Skeletal muscle satellite cell (primary cell): ENCODE results near the gene ZNF516. TPM values are rescaled to one million over a fixed set of nuclear protein-coding genes. Genes with fewer than 3 reads are reported as not detected.
A peak's percentile ranks its signal among the peaks of the same experiment; 100 is the strongest.
"Not testable (repeated sequence)": the region's sequence is repeated elsewhere in the genome, so short reads cannot be mapped to it uniquely, and the experiment has no call there.

Source experiments
- H3K27me3 ChIP-seq: 2 replicates; pipeline ENCODE4 v1.7.0; 2013; ENCODE audit warnings: low read length; ENCODE audit not compliant: control insufficient read depth, insufficient read depth
- H3K36me3 ChIP-seq: 2 replicates; pipeline ENCODE4 v1.7.0; 2013; ENCODE audit warnings: mild to moderate bottlenecking, control low read depth, low read length; ENCODE audit not compliant: insufficient read depth
- H3K4me1 ChIP-seq: 2 replicates; pipeline ENCODE4 v1.7.0; 2013; ENCODE audit warnings: low read length; ENCODE audit not compliant: control insufficient read depth, insufficient read depth
- H3K4me2 ChIP-seq: 2 replicates; pipeline ENCODE4 v1.7.0; 2013; ENCODE audit warnings: mild to moderate bottlenecking, low read length
- H3K4me3 ChIP-seq: 2 replicates; pipeline ENCODE4 v1.7.0; 2013; ENCODE audit warnings: low read length
- H3K9ac ChIP-seq: 2 replicates; pipeline ENCODE4 v1.7.0; 2013; ENCODE audit warnings: mild to moderate bottlenecking, low read depth, low read length, moderate library complexity
- H3K9me3 ChIP-seq: replicated peaks from 2 replicates; pipeline ENCODE4 v1.7.0; 2013; ENCODE audit warnings: mild to moderate bottlenecking, control low read depth, low read length
- total RNA-seq: library from RNA; depleted of rRNA; stranded (reverse); fragments of >200 nt; gene quantifications from 2 replicates; pipeline ENCODE4 v1.2.3, GENCODE V29; 2012; rRNA removed

Gene ZNF516, protein sequence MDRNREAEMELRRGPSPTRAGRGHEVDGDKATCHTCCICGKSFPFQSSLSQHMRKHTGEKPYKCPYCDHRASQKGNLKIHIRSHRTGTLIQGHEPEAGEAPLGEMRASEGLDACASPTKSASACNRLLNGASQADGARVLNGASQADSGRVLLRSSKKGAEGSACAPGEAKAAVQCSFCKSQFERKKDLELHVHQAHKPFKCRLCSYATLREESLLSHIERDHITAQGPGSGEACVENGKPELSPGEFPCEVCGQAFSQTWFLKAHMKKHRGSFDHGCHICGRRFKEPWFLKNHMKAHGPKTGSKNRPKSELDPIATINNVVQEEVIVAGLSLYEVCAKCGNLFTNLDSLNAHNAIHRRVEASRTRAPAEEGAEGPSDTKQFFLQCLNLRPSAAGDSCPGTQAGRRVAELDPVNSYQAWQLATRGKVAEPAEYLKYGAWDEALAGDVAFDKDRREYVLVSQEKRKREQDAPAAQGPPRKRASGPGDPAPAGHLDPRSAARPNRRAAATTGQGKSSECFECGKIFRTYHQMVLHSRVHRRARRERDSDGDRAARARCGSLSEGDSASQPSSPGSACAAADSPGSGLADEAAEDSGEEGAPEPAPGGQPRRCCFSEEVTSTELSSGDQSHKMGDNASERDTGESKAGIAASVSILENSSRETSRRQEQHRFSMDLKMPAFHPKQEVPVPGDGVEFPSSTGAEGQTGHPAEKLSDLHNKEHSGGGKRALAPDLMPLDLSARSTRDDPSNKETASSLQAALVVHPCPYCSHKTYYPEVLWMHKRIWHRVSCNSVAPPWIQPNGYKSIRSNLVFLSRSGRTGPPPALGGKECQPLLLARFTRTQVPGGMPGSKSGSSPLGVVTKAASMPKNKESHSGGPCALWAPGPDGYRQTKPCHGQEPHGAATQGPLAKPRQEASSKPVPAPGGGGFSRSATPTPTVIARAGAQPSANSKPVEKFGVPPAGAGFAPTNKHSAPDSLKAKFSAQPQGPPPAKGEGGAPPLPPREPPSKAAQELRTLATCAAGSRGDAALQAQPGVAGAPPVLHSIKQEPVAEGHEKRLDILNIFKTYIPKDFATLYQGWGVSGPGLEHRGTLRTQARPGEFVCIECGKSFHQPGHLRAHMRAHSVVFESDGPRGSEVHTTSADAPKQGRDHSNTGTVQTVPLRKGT
- 19.5 and 21.2 TPM in 2 replicates for total RNA-seq

- Histone ChIP-seq H3K9ac (peak within 1 kb of the TSS; percentile 77), H3K4me1 (peaks cover 12% of the 10 kb centered on the region), H3K9me3 (no peaks in the 10 kb centered on the region), H3K27me3 (no peaks in the 10 kb centered on the region), H3K4me2 (peak within 1 kb of the TSS; percentile 100), H3K36me3 (no peaks in the 10 kb centered on the region), H3K4me3 (peak within 1 kb of the TSS; percentile 72)
Measured at GRCh38 chr18:76495006-76495370, at the start of gene ZNF516. Gene ZNF516 (minus strand): TSS chr18:76495242. CDS start chr18:76443054, 52,188 bp downstream.

GRCh38 chr18:76538846-76539245 is 43.8 kb upstream of the ZNF516 start:
- Histone ChIP-seq H3K9ac (no peak overlapping the region), H3K4me1 (no peaks in the 10 kb centered on the region), H3K9me3 (no peaks in the 10 kb centered on the region), H3K4me3 (no peak overlapping the region), H3K36me3 (no peaks in the 10 kb centered on the region), H3K27me3 (peaks cover 16% of the 10 kb centered on the region), H3K4me2 (no peak overlapping the region)

GRCh38 chr18:76537621-76538020 is 42.6 kb upstream of the ZNF516 start:
- Histone ChIP-seq H3K4me1 (no peaks in the 10 kb centered on the region), H3K4me2 (no peak overlapping the region), H3K9ac (no peak overlapping the region), H3K36me3 (no peaks in the 10 kb centered on the region), H3K27me3 (peaks cover 10% of the 10 kb centered on the region), H3K4me3 (no peak overlapping the region), H3K9me3 (no peaks in the 10 kb centered on the region)

DNA sequence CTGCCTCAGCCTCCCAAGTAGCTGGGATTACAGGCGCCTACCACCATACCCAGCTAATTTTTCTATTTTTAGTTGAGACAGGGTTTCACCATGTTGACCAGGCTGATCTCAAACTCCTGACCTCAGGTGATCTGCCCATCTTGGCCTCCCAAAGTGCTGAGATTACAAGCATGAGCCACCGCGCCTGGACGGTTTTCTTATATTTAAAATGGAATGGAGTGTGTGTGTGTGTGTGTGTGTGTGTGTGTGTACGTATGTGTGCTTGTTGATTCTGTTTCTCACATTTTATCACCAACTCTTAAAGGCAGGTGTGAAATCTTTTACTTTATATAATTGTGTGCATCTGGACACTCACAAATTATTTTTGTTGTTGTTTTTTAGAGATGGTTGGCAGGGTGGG is 41.6 kb upstream of the ZNF516 start:
- H3K9ac ChIP-seq, H3K36me3 ChIP-seq, H3K4me1 ChIP-seq, H3K4me2 ChIP-seq, H3K4me3 ChIP-seq, H3K9me3 ChIP-seq: not testable (repeated sequence)
- peaks cover 10% of the 10 kb centered on the region for H3K27me3 ChIP-seq

- no peaks in the 10 kb centered on the region for H3K9me3 ChIP-seq
- no peak overlapping the region for H3K9ac ChIP-seq
- no peak overlapping the region for H3K4me2 ChIP-seq
- peaks cover 5% of the 10 kb centered on the region for H3K27me3 ChIP-seq
- H3K4me3 ChIP-seq, result no peak overlapping the region
- peaks cover 13% of the 10 kb centered on the region for H3K4me1 ChIP-seq
- no peaks in the 10 kb centered on the region for H3K36me3 ChIP-seq
Measured at GRCh38 chr18:76532875-76533274, 37.8 kb upstream of the ZNF516 start.

- Histone ChIP-seq H3K4me1 (peaks cover 13% of the 10 kb centered on the region), H3K9ac (no peak overlapping the region), H3K4me3 (no peak overlapping the region), H3K36me3 (no peaks in the 10 kb centered on the region), H3K27me3 (peaks cover 23% of the 10 kb centered on the region), H3K9me3 (no peaks in the 10 kb centered on the region), H3K4me2 (no peak overlapping the region)
Measured at GRCh38 chr18:76530846-76531245, 35.8 kb upstream of the ZNF516 start.

GRCh38 chr18:76530391-76530790 is 35.3 kb upstream of the ZNF516 start:
- no peak overlapping the region for H3K4me2 ChIP-seq
- no peak overlapping the region for H3K9ac ChIP-seq
- H3K4me3 ChIP-seq, result no peak overlapping the region
- H3K4me1 ChIP-seq, result peaks cover 13% of the 10 kb centered on the region
- H3K9me3 ChIP-seq, result no peaks in the 10 kb centered on the region
- H3K36me3 ChIP-seq, result no peaks in the 10 kb centered on the region
- H3K27me3 ChIP-seq, result peaks cover 27% of the 10 kb centered on the region

DNA sequence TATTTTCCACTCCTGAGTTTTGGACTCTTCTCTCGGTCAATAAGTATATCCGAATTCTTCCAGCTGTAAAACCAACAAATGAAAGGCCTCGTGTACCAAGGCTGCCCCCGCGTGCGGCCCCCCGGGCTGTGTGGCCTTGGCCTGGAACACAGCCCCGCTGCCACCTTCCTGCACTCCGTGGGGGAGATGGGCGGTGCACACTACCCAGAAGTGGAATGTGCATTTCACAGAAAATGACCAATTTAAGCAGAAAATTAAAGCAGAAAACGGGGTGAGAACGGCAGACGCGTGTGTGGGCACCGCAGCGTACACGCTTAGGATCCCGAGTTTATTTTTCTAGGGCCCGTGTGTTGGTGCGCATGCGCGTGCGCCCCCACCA is 34.4 kb upstream of the ZNF516 start:
- H3K27me3 ChIP-seq, result peaks cover 31% of the 10 kb centered on the region
- no peaks in the 10 kb centered on the region for H3K9me3 ChIP-seq
- no peak overlapping the region for H3K4me3 ChIP-seq
- peak overlapping the region; percentile 83 for H3K4me2 ChIP-seq
- no peaks in the 10 kb centered on the region for H3K36me3 ChIP-seq
- peaks cover 18% of the 10 kb centered on the region for H3K4me1 ChIP-seq
- H3K9ac ChIP-seq, result no peak overlapping the region

GRCh38 chr18:76528477-76529432 is 33.7 kb upstream of the ZNF516 start:
- Histone ChIP-seq H3K27me3 (peaks cover 38% of the 10 kb centered on the region), H3K9me3 (no peaks in the 10 kb centered on the region), H3K4me2 (peak overlapping the region; percentile 83), H3K4me1 (peaks cover 18% of the 10 kb centered on the region), H3K36me3 (no peaks in the 10 kb centered on the region), H3K4me3 (peak overlapping the region; percentile 63), H3K9ac (no peak overlapping the region)

DNA sequence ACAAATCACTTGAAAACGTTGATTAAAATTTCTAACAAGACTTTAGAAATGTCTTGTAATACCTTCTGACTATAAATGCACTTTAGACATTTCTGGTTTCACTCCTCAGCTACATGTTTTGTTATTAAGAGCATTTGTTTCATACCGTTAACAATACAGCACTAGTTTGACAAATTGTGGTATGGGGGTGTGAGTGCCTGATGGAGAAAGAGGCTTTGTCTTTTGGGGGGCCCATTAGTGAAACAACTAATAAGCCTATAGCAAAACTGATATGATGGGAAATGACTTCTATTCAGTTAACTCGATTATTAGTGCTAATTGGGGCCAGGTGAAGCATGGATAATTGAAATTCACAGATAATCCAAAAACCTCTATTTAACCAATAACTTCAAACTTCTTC is 30.9 kb upstream of the ZNF516 start:
- H3K4me2 ChIP-seq, result no peak overlapping the region
- H3K36me3 ChIP-seq, result no peaks in the 10 kb centered on the region
- H3K9ac ChIP-seq, result no peak overlapping the region
- H3K4me1 ChIP-seq, result peaks cover 18% of the 10 kb centered on the region
- no peak overlapping the region for H3K4me3 ChIP-seq
- H3K9me3 ChIP-seq, result no peaks in the 10 kb centered on the region
- peaks cover 46% of the 10 kb centered on the region for H3K27me3 ChIP-seq
